Muscle layer of duodenum (tissue), 2 donors: Measurements from ENCODE around the gene PYGO1.
"Not testable (repeated sequence)": the region's sequence is repeated elsewhere in the genome, so short reads cannot be mapped to it uniquely, and the experiment has no call there.

Experiments used
- H3K27ac ChIP-seq: one replicate; pipeline ENCODE4 v1.7.0; 2013; ENCODE audit warnings: mild to moderate bottlenecking, low read length
- H3K27me3 ChIP-seq: one replicate; pipeline ENCODE4 v1.7.0; 2013; ENCODE audit warnings: low read depth, mild to moderate bottlenecking, control low read depth, low read length
- H3K36me3 ChIP-seq, 2 donors: one replicate each; pipeline ENCODE4 v1.7.0; 2013; ENCODE audit warnings: low read length in 2 of 2, control low read depth in 1 of 2, mild to moderate bottlenecking in 1 of 2; ENCODE audit not compliant: insufficient read depth in 2 of 2, control insufficient read depth in 1 of 2
- H3K4me1 ChIP-seq, 2 donors: one replicate each; pipeline ENCODE4 v1.7.0; 2013; ENCODE audit warnings: low read length in 2 of 2, mild to moderate bottlenecking in 2 of 2, control low read depth in 1 of 2, moderate library complexity in 1 of 2; ENCODE audit not compliant: insufficient read depth in 2 of 2, control insufficient read depth in 1 of 2
- H3K4me3 ChIP-seq, 2 donors: one replicate each; pipeline ENCODE4 v1.7.0; 2013; ENCODE audit warnings: low read length in 2 of 2, low read depth in 1 of 2, mild to moderate bottlenecking in 1 of 2
- H3K9me3 ChIP-seq, 2 donors: one replicate each; pipeline ENCODE4 v1.7.0; 2013; ENCODE audit warnings: low read length in 2 of 2, control low read depth in 1 of 2, mild to moderate bottlenecking in 1 of 2; ENCODE audit not compliant: control insufficient read depth in 1 of 2
- donor health status: healthy.

The PYGO1 gene

DNA sequence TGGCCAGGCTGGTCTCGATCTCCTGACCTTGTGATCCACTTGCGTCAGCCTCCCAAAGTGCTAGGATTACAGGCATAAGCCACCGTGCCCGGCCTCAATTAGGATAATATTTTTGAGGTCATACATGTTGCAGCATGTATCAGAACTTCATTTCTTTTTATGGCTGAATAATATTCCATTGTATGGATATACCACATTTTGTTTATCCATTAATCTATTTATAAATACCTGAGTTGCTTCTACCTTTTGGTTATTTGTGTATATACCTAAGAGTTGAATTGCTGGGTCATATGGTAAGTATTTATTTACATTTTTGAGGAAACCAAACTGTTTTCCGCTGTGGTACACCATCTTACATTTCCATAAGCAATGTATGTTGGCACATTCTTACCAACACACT lies 18.1 kb upstream of the PYGO1 start:
- Histone ChIP-seq H3K27me3 (no peaks in the 10 kb centered on the region), H3K4me3 (no peak overlapping the region), H3K27ac (no peak overlapping the region), H3K36me3 (no peaks in the 10 kb centered on the region), H3K9me3 (peaks cover 0 to 3% of the 10 kb centered on the region in 2 donors), H3K4me1 (no peaks in the 10 kb centered on the region)

- H3K27me3 ChIP-seq = no peaks in the 10 kb centered on the region
- H3K36me3 ChIP-seq = no peaks in the 10 kb centered on the region
- H3K9me3 ChIP-seq = no peaks in the 10 kb centered on the region
- H3K27ac ChIP-seq = no peak overlapping the region
- no peak overlapping the region for H3K4me3 ChIP-seq
- no peaks in the 10 kb centered on the region for H3K4me1 ChIP-seq
Observed at GRCh38 chr15:55601374-55601773, 13.2 kb upstream of the PYGO1 start.

DNA sequence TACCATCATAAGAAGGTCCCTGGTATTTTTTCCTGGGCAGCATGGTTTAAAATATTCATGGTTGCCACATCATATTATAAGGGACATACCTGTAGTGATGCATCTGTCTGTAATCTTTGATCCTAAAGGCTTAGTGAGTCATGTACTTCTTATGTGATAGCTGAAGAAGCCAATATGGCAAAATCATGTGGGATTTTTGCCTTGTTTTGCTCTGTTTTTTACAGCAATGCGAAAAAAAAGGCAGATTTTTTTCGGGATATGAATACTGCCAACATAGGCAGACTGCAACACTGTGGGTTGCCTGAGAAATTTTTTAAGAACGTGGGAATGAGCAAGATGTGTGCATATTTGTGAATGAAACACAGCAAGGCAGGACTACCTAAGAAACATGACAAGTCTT lies 11.3 kb upstream of the PYGO1 start:
- Histone ChIP-seq H3K27me3 (no peaks in the 10 kb centered on the region), H3K36me3 (no peaks in the 10 kb centered on the region), H3K9me3 (no peaks in the 10 kb centered on the region), H3K27ac (no peak overlapping the region), H3K4me1 (no peaks in the 10 kb centered on the region), H3K4me3 (no peak overlapping the region)

- not testable (repeated sequence) for H3K36me3 ChIP-seq, H3K9me3 ChIP-seq, H3K27me3 ChIP-seq, H3K4me3 ChIP-seq, H3K4me1 ChIP-seq, H3K27ac ChIP-seq
Observed at GRCh38 chr15:55593019-55593418, 4.9 kb upstream of the PYGO1 start.

- H3K4me3 ChIP-seq = no peak overlapping the region
- no peaks in the 10 kb centered on the region for H3K36me3 ChIP-seq
- no peaks in the 10 kb centered on the region for H3K9me3 ChIP-seq
- peaks cover 0 to 8% of the 10 kb centered on the region in 2 donors for H3K4me1 ChIP-seq
- H3K27me3 ChIP-seq = peaks cover 6% of the 10 kb centered on the region
- no peak overlapping the region for H3K27ac ChIP-seq
Observed at GRCh38 chr15:55590788-55591187, 2.6 kb upstream of the PYGO1 start.

GRCh38 chr15:55589287-55589686 lies 1.1 kb upstream of the PYGO1 start:
- Histone ChIP-seq H3K36me3 (no peaks in the 10 kb centered on the region), H3K9me3 (no peaks in the 10 kb centered on the region), H3K27me3 (peaks cover 6% of the 10 kb centered on the region), H3K27ac (no peak overlapping the region), H3K4me1 (peaks cover 0 to 8% of the 10 kb centered on the region in 2 donors), H3K4me3 (peak overlapping the region; percentile 65 to 66)

DNA sequence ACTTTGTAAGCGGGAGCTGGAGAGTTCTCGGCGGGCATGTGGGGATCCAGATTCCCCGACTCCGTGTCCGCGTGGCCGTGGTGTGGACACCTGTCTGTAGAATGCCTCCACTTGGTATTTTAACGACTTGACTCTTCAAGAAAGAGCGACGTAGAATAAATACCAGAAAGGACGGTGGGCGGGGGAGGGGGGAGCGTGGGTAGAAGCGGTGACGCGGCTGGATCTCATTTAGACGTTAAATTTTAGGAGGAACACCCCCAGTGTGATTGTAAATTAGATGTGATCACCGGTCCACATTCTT lies 620 bp upstream of the PYGO1 start:
- peaks cover 0 to 8% of the 10 kb centered on the region in 2 donors for H3K4me1 ChIP-seq
- H3K27ac ChIP-seq = peak overlapping the region; percentile 51
- no peaks in the 10 kb centered on the region for H3K36me3 ChIP-seq
- H3K27me3 ChIP-seq = peaks cover 6% of the 10 kb centered on the region
- H3K4me3 ChIP-seq = peak overlapping the region; percentile 65 to 66
- no peaks in the 10 kb centered on the region for H3K9me3 ChIP-seq

DNA sequence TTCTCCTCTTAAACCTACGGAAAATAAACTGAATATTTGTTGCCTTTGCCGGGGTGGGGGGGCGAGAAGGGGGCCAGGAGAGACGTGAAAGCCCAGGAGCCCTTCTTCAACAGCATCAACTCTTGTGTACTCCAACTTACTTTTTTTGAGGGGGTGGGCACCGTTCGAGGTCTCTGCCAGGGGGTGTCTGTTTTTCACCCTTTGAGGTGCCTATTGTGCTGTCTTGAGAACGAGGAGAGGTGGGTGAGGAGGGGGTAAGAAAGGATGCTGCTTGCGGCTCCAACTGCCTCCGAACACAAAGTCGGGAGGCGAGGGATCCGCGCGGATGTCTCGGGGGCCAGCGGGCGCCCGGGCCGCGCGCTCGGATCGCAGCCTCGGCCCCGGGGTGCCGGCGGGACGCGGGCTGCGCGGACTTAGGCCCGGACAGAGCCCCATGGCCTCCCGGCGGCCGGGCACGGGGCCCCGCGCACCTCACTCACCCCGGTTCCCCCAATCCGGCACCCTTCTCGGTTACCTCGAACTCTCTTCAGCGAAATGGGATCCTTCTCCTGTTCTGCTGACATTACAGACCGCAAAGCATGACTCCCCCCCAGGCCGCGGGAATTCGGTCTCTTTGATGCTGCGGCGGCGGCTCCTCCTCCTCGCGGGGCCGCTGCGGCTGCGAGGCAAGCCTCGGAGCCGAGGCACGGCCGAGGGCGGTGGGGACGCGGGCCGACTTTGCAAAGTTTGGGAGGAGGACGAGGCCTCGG lies 650 bp downstream of the PYGO1 start:
- peak overlapping the region; percentile 45 to 74 for H3K4me3 ChIP-seq
- H3K9me3 ChIP-seq = no peaks in the 10 kb centered on the region
- no peak overlapping the region for H3K27ac ChIP-seq
- H3K36me3 ChIP-seq = no peaks in the 10 kb centered on the region
- H3K27me3 ChIP-seq = peaks cover 6% of the 10 kb centered on the region
- peaks cover 0 to 8% of the 10 kb centered on the region in 2 donors for H3K4me1 ChIP-seq

DNA sequence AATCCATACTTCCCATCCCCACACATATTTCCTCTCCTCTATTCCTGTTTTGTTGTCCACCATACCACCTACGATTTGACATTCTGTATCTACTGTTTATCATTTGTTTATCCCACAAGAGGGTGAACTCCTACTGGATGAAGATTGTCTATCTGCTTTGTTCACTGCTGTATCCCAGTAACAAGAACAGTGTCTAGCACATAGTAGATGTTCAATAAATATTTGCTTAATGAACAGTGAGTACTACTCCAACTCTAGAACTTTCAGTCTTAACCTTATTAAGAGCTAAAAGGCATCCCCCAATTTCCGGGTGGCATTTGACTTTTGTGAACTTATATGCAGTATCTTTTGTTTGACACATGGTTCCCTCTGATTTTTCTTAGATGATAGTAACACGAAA lies 1.3 kb downstream of the PYGO1 start:
- Histone ChIP-seq H3K4me1 (peaks cover 0 to 8% of the 10 kb centered on the region in 2 donors), H3K36me3 (no peaks in the 10 kb centered on the region), H3K27me3 (peaks cover 6% of the 10 kb centered on the region), H3K9me3 (no peaks in the 10 kb centered on the region), H3K27ac (no peak overlapping the region), H3K4me3 (peak overlapping the region; percentile 45 to 74)

DNA sequence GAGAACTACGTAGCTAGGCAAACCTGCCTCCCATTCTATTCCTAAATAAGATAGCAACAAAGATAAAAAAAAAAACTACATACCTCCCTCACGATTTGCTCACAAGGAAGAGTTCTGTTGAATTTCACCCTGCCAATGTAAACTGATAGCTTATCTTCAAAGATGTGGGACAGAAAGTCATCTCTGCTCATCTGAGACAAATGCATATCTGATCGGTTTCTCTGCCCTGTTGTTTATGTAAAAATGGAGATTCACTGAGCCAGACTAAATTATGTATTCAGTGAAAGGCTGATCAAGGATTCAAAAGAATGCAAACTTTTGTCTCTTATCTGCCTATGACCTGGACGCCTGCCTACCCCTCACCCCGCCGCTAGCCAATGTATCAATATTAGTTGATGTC lies 11.2 kb downstream of the PYGO1 start:
- H3K36me3 ChIP-seq = no peaks in the 10 kb centered on the region
- H3K9me3 ChIP-seq = no peaks in the 10 kb centered on the region
- no peaks in the 10 kb centered on the region for H3K4me1 ChIP-seq
- no peaks in the 10 kb centered on the region for H3K27me3 ChIP-seq
- no peak overlapping the region for H3K4me3 ChIP-seq
- H3K27ac ChIP-seq = no peak overlapping the region

DNA sequence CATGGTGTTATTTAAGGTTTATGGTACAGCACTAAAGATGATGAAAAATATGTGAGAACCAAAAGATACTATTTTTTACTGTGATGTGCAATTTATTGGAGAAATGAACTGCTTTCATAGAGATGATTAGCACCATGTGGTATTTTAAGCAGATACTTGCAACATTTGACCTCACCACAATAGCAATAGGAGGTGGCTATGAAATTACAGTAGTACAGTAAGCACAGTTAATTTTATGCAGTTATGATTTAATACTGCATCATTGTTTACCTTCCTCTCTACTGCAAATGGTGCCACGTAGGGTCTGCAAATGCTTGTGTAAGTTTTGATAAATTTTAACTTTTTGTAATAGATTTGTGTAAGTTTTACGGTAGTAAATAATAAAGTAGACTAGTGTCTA lies 14.0 kb downstream of the PYGO1 start:
- H3K36me3 ChIP-seq = no peaks in the 10 kb centered on the region
- no peak overlapping the region for H3K27ac ChIP-seq

GRCh38 chr15:55573224-55573623 lies 14.9 kb downstream of the PYGO1 start:
- Histone ChIP-seq H3K4me1 (no peaks in the 10 kb centered on the region), H3K36me3 (no peaks in the 10 kb centered on the region), H3K9me3 (no peaks in the 10 kb centered on the region), H3K4me3 (no peak overlapping the region), H3K27ac (no peak overlapping the region), H3K27me3 (no peaks in the 10 kb centered on the region)

More for the DNA sequence above, 14.0 kb downstream of the PYGO1 start:
- no peaks in the 10 kb centered on the region for H3K27me3 ChIP-seq
- H3K4me1 ChIP-seq = no peaks in the 10 kb centered on the region
- H3K9me3 ChIP-seq = no peaks in the 10 kb centered on the region
- no peak overlapping the region for H3K4me3 ChIP-seq
